22Rv1 (cell line): ENCODE measurements around the gene MOB3C.
"Not testable (repeated sequence)": the region's sequence is repeated elsewhere in the genome, so short reads cannot be mapped to it uniquely, and the experiment has no call there.

Source experiments
- H3K27ac ChIP-seq: fragments of 450-650 bp; 2 replicates; pipeline ENCODE4 v1.5.1; 2017
- CTCF ChIP-seq: fragments of 450-650 bp; IDR thresholded peaks from 2 replicates; pipeline ENCODE4 v1.5.1; 2017; ENCODE audit warnings: mild to moderate bottlenecking
- ZFX ChIP-seq: fragments of 450-650 bp; IDR thresholded peaks from 2 replicates; pipeline ENCODE4 v1.6.1; 2017; ENCODE audit warnings: antibody characterized with exemption, borderline replicate concordance

MOB3C gene

GRCh38 chr1:46616277-46617107 lies at the start of gene MOB3C:
Gene MOB3C (minus strand): TSS chr1:46616811. CDS start chr1:46613321, 3,490 bp downstream.
- H3K27ac ChIP-seq, result no peak within 1 kb of the TSS
- TF ChIP-seq ZFX (no peak), CTCF (no peak)

- TF ChIP-seq CTCF (no peak), ZFX (no peak)
- H3K27ac ChIP-seq, result no peak overlapping the region
Measured at GRCh38 chr1:46665983-46666382, 49.4 kb upstream of the MOB3C start.

GRCh38 chr1:46662919-46663318 lies 46.3 kb upstream of the MOB3C start:
- not testable (repeated sequence) for H3K27ac ChIP-seq

- H3K27ac ChIP-seq, result not testable (repeated sequence)
Measured at GRCh38 chr1:46660116-46660515, 43.5 kb upstream of the MOB3C start.

GRCh38 chr1:46659307-46659870 lies 42.8 kb upstream of the MOB3C start:
- TF ChIP-seq CTCF (no peak), ZFX (no peak)
- H3K27ac ChIP-seq, result no peak overlapping the region

GRCh38 chr1:46657775-46658174 lies 41.2 kb upstream of the MOB3C start:
- no peak for TF ChIP-seq ZFX
- no peak for TF ChIP-seq CTCF
- H3K27ac ChIP-seq, result no peak overlapping the region

GRCh38 chr1:46656643-46657042 lies 40.0 kb upstream of the MOB3C start:
- TF ChIP-seq ZFX (no peak), CTCF (no peak)
- H3K27ac ChIP-seq, result no peak overlapping the region

- TF ChIP-seq CTCF (no peak), ZFX (no peak)
Measured at GRCh38 chr1:46655848-46656247, 39.2 kb upstream of the MOB3C start.

GRCh38 chr1:46654698-46655097 lies 38.1 kb upstream of the MOB3C start:
- H3K27ac ChIP-seq, result not testable (repeated sequence)

More at GRCh38 chr1:46655848-46656247, 39.2 kb upstream of the MOB3C start:
- no peak overlapping the region for H3K27ac ChIP-seq
